RWPE2 (cell line): ENCODE data around the gene ACAA2.
A peak's percentile ranks its signal among the peaks of the same experiment; 100 is the strongest.

Source experiments
- ATAC-seq: fragments of 200-7000 bp; cut with Tn5 transposase; 3 replicates; pipeline ENCODE4 v1.9.1; 2021; ENCODE audit warnings: low read depth
- DNase-seq: peaks from one replicate; pipeline ENCODE4 v3.0.0-alpha.2; 2020; ENCODE audit warnings: low spot score
- H3K27ac ChIP-seq: fragments of 450-650 bp; 2 replicates; pipeline ENCODE4 v1.5.1; 2017; ENCODE audit warnings: mild to moderate bottlenecking; ENCODE audit not compliant: poor library complexity, severe bottlenecking
- H3K27me3 ChIP-seq: fragments of 250-450 bp; sonication (Bioruptor Pico); 2 replicates; pipeline ENCODE4 v1.5.1; 2021; ENCODE audit warnings: mild to moderate bottlenecking, moderate library complexity; ENCODE audit not compliant: insufficient read depth, poor library complexity, severe bottlenecking
- H3K36me3 ChIP-seq: fragments of 250-450 bp; sonication (Bioruptor Pico); 2 replicates; pipeline ENCODE4 v1.5.1; 2020; ENCODE audit warnings: low read depth, mild to moderate bottlenecking, moderate library complexity
- H3K4me1 ChIP-seq: fragments of 250-450 bp; sonication (Bioruptor Pico); 2 replicates; pipeline ENCODE4 v1.5.1; 2021; ENCODE audit warnings: mild to moderate bottlenecking, moderate library complexity; ENCODE audit not compliant: insufficient read depth, poor library complexity, severe bottlenecking
- H3K4me3 ChIP-seq: fragments of 250-450 bp; sonication (Bioruptor Pico); 2 replicates; pipeline ENCODE4 v1.5.1; 2021; ENCODE audit warnings: mild to moderate bottlenecking, moderate library complexity; ENCODE audit not compliant: severe bottlenecking
- H3K9me3 ChIP-seq: fragments of 250-450 bp; sonication (Bioruptor Pico); 2 replicates; pipeline ENCODE4 v1.5.1; 2021; ENCODE audit warnings: mild to moderate bottlenecking, moderate library complexity; ENCODE audit not compliant: severe bottlenecking
- TF ChIP-seq, protein P1 (sequence below): fragments of 450-650 bp; IDR thresholded peaks from one replicate; pipeline ENCODE4 v1.5.1; 2017; ENCODE audit warnings: mild to moderate bottlenecking, moderate library complexity; ENCODE audit not compliant: poor library complexity, severe bottlenecking

Gene ACAA2

DNA sequence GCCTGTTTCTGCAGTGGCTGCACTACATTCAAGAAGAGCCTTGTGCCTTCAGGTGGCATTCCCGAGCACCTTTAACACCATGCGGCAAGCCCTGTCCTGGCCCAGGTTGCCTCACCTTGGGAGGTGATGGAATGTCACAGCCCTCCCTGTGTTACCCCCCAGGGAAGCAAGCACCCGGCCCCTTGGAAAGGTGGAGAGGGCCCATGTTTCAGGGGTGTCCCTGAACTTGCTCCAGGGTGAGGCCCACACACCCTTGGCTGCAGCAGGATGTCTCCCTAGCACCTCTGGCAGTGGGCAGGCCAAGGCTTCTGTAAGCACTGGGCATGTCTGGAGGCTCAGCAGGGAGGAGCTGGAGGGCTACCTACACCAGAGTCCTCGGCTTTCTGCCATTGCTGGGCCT is 29.3 kb upstream of the ACAA2 start:
- Histone ChIP-seq H3K9me3 (no peaks in the 10 kb centered on the region), H3K4me1 (peaks cover 21% of the 10 kb centered on the region), H3K4me3 (no peak overlapping the region), H3K27ac (no peak overlapping the region), H3K27me3 (no peaks in the 10 kb centered on the region), H3K36me3 (no peaks in the 10 kb centered on the region)
- ATAC-seq, result no peak
- DNase-seq, result no peak
- TF ChIP-seq, protein P1, sequence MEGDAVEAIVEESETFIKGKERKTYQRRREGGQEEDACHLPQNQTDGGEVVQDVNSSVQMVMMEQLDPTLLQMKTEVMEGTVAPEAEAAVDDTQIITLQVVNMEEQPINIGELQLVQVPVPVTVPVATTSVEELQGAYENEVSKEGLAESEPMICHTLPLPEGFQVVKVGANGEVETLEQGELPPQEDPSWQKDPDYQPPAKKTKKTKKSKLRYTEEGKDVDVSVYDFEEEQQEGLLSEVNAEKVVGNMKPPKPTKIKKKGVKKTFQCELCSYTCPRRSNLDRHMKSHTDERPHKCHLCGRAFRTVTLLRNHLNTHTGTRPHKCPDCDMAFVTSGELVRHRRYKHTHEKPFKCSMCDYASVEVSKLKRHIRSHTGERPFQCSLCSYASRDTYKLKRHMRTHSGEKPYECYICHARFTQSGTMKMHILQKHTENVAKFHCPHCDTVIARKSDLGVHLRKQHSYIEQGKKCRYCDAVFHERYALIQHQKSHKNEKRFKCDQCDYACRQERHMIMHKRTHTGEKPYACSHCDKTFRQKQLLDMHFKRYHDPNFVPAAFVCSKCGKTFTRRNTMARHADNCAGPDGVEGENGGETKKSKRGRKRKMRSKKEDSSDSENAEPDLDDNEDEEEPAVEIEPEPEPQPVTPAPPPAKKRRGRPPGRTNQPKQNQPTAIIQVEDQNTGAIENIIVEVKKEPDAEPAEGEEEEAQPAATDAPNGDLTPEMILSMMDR, result no peak

DNA sequence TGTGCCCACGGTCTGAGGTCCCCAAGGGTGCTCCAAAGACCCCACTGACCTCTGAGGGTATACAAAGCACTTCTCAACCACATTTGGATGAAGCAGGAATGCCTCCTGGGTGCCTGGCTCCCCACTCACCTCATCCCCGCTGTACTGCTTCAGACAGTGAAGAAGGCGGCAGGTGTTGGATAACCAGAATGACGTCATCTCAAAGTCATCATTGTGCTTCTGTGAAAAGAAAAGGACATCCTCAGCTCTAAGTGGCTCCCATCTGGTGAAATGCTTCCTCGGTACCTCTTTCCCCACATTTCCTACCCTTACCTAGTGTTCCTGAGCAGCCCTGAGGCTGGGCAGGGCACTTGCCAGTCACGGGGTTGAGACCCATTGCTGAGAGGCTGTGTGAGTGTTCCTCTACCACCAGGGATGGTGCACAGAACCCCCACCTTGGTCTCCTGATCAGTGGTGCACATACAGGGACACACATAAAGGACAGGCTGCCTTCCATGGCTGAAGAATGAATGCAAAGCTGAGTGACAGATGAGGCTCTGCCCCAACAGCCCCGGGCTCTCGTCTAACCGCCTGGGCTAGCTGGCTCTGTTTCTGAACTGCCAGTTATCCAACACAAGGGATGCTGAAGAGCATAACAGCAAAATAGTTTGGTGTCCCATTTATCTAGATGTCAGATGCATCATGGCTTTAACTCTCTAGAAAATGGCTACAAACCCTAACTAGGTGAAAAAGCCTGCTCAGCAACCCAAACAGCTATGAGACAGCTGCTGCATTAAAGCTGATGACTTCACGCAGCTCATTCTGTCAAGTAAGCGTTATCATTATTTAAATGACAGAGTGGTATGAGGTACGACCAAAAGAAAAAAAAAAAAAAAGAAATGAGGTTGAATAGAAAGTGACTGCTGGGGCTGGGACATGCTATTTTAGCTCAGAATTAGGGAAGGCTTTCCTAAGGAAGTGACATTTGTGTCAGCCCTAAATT is 28.2 kb upstream of the ACAA2 start:
- Histone ChIP-seq H3K27ac (no peak overlapping the region), H3K27me3 (no peaks in the 10 kb centered on the region), H3K4me1 (peaks cover 26% of the 10 kb centered on the region), H3K36me3 (peaks cover 7% of the 10 kb centered on the region; the same call in 1 of the 2 replicates), H3K4me3 (no peak overlapping the region), H3K9me3 (no peaks in the 10 kb centered on the region)
- TF ChIP-seq, protein P1, result no peak
- ATAC-seq (no peak), DNase-seq (no peak)

DNA sequence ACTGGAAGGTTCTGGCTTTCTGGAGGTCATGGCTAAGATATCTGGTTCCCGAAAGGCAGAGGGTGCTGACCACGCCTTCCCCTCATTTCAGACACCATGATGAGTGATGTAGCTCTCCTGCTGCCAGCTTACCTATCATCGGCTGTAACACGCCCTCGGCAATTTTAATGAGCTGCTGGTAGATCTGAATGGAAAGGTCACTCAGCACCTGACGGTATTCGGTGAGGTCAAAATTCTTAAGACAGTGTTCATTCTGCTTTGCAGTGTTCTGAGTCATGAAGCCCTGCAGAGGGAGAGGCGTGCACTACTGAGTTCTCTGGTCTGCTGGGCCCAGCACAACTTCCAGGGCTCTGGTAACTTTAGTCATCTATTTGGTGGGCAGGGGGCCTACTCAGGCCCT is 25.7 kb upstream of the ACAA2 start:
- Histone ChIP-seq H3K4me1 (peaks cover 41% of the 10 kb centered on the region), H3K27me3 (no peaks in the 10 kb centered on the region), H3K27ac (peak overlapping the region; percentile 73), H3K36me3 (peaks cover 7% of the 10 kb centered on the region; the same call in 1 of the 2 replicates), H3K4me3 (no peak overlapping the region), H3K9me3 (no peaks in the 10 kb centered on the region)
- ATAC-seq, result peak; percentile 91
- peak; percentile 88 for DNase-seq
- TF ChIP-seq, protein P1, result peak; percentile 5

DNA sequence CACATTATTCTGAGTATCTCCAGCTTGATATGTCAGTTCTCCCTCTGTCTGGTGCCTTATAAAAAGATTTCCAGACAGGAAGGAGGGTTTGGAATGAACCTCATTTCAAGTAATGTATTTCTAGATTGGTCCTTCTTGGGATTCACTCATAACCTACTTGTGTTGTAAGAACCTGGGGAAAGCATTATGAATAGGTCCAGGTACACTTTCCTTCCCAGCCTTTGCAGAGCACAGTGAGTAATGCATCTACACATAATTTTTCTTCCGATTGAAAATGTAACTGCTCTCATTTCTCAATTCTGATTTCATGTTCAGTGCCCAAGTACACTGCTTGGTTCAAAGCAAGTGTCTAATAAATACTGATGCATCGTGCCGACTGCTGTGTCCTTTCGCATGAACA is 25.0 kb upstream of the ACAA2 start:
- DNase-seq (no peak), ATAC-seq (no peak)
- Histone ChIP-seq H3K36me3 (peaks cover 8% of the 10 kb centered on the region; the same call in 1 of the 2 replicates), H3K9me3 (no peaks in the 10 kb centered on the region), H3K4me3 (no peak overlapping the region), H3K27me3 (no peaks in the 10 kb centered on the region), H3K4me1 (peaks cover 41% of the 10 kb centered on the region), H3K27ac (peak overlapping the region; percentile 73)
- TF ChIP-seq, protein P1, result no peak
